ENCODE measurements around the gene JCHAIN.

DNA sequence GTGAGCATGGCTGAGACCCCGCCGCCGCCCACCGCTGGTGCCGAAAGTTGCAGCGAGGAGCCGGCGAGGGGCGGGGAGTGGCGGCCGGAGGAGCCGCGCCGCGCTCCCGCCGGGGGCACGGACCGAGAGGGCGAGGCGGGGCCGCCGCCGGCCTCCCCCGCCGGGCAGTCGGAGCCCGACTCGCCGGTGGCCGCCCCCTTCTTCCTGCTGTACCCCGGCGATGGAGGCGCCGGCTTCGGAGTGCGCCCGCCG, 38.5 kb upstream of the JCHAIN start:
- TF ChIP-seq, protein P1, sequence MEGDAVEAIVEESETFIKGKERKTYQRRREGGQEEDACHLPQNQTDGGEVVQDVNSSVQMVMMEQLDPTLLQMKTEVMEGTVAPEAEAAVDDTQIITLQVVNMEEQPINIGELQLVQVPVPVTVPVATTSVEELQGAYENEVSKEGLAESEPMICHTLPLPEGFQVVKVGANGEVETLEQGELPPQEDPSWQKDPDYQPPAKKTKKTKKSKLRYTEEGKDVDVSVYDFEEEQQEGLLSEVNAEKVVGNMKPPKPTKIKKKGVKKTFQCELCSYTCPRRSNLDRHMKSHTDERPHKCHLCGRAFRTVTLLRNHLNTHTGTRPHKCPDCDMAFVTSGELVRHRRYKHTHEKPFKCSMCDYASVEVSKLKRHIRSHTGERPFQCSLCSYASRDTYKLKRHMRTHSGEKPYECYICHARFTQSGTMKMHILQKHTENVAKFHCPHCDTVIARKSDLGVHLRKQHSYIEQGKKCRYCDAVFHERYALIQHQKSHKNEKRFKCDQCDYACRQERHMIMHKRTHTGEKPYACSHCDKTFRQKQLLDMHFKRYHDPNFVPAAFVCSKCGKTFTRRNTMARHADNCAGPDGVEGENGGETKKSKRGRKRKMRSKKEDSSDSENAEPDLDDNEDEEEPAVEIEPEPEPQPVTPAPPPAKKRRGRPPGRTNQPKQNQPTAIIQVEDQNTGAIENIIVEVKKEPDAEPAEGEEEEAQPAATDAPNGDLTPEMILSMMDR (IDR thresholded peaks at IDR 0.05; ENCODE audit: control extremely low read depth in 1 of 3, insufficient read depth in 1 of 3, low read depth in 1 of 3, low read length in 3 of 3): no peak
- no peak for TF ChIP-seq JUND (IDR thresholded peaks at IDR 0.05; ENCODE audit: low read length)
- no peak for TF ChIP-seq SIN3A (conservative IDR thresholded peaks at IDR 0.05 in 1 of 2, IDR thresholded peaks at IDR 0.05 in 1 of 2; ENCODE audit: low read depth in 1 of 2, low read length in 2 of 2)

Data from H1 (cell line).